MM.1S (cell line): ENCODE data around the gene ALKBH2.
A peak's percentile ranks its signal among the peaks of the same experiment; 100 is the strongest.

Experiments used
- DNase-seq: peaks from one replicate; pipeline ENCODE4 v3.0.0-alpha.2; 2015
- H2AFZ ChIP-seq: fragments of 300-600 bp; sonication (generic); 2 replicates; pipeline ENCODE4 v1.6.0; 2016; ENCODE audit warnings: antibody characterized with exemption, low read length
- H3F3A ChIP-seq: fragments of 300-600 bp; sonication (generic); 2 replicates; pipeline ENCODE4 v1.6.1; 2016; ENCODE audit warnings: mild to moderate bottlenecking, antibody characterized with exemption, low read length, moderate library complexity, mixed read lengths; ENCODE audit not compliant: insufficient read depth
- H3K27ac ChIP-seq: fragments of 300-600 bp; sonication (generic); 2 replicates; pipeline ENCODE4 v1.5.1; 2016; ENCODE audit warnings: mild to moderate bottlenecking, low read length
- H3K27me3 ChIP-seq: fragments of 300-600 bp; sonication (generic); replicated peaks from 2 replicates; pipeline ENCODE4 v1.6.0; 2016; ENCODE audit warnings: low read length; ENCODE audit not compliant: insufficient read depth
- H3K36me3 ChIP-seq: fragments of 300-600 bp; sonication (generic); replicated peaks from 2 replicates; pipeline ENCODE4 v1.6.1; 2016; ENCODE audit warnings: mild to moderate bottlenecking, low read length, mixed read lengths; ENCODE audit not compliant: insufficient read depth
- H3K4me1 ChIP-seq: fragments of 300-600 bp; sonication (generic); 2 replicates; pipeline ENCODE4 v1.6.1; 2016; ENCODE audit warnings: low read length, mixed read lengths
- H3K4me2 ChIP-seq: fragments of 300-600 bp; sonication (generic); 2 replicates; pipeline ENCODE4 v1.6.0; 2016; ENCODE audit warnings: low read depth, low read length
- H3K4me3 ChIP-seq: fragments of 300-600 bp; sonication (generic); 2 replicates; pipeline ENCODE4 v1.5.1; 2016; ENCODE audit warnings: low read length, mixed read lengths
- H3K79me2 ChIP-seq: fragments of 300-600 bp; sonication (generic); 2 replicates; pipeline ENCODE4 v1.6.1; 2016; ENCODE audit warnings: mixed run types, low read length, mixed read lengths
- H3K9ac ChIP-seq: fragments of 300-600 bp; sonication (generic); 2 replicates; pipeline ENCODE4 v1.6.1; 2016; ENCODE audit warnings: low read length, mixed read lengths
- H3K9me2 ChIP-seq: fragments of 300-600 bp; sonication (generic); replicated peaks from 2 replicates; pipeline ENCODE4 v1.6.1; 2016; ENCODE audit warnings: mild to moderate bottlenecking, low read length, mixed read lengths; ENCODE audit not compliant: insufficient read depth
- H3K9me3 ChIP-seq: fragments of 300-600 bp; sonication (generic); replicated peaks from 2 replicates; pipeline ENCODE4 v1.6.1; 2016; ENCODE audit warnings: mild to moderate bottlenecking, low read length, mixed read lengths; ENCODE audit not compliant: insufficient read depth
- H4K20me1 ChIP-seq: fragments of 300-600 bp; sonication (generic); 2 replicates; pipeline ENCODE4 v1.6.1; 2016; ENCODE audit warnings: mild to moderate bottlenecking, low read length, moderate library complexity, mixed read lengths; ENCODE audit not compliant: insufficient read depth
- EZH2 ChIP-seq: fragments of 300-600 bp; sonication (generic); optimal IDR thresholded peaks from 2 replicates; pipeline ENCODE3; 2017; ENCODE audit warnings: low read depth, mild to moderate bottlenecking, antibody characterized with exemption, low read length, mixed read lengths
- EZH2phosphoT487 ChIP-seq: fragments of 300-600 bp; sonication (generic); IDR thresholded peaks from 2 replicates; pipeline ENCODE4 v1.6.1; 2018; ENCODE audit warnings: antibody characterized with exemption, low read length
- TF ChIP-seq, protein P1 (sequence below): fragments of 300-600 bp; sonication (generic); IDR thresholded peaks from 2 replicates; pipeline ENCODE4 v1.5.1; 2016; ENCODE audit warnings: antibody characterized with exemption, low read length, mixed read lengths

ALKBH2 gene

DNA sequence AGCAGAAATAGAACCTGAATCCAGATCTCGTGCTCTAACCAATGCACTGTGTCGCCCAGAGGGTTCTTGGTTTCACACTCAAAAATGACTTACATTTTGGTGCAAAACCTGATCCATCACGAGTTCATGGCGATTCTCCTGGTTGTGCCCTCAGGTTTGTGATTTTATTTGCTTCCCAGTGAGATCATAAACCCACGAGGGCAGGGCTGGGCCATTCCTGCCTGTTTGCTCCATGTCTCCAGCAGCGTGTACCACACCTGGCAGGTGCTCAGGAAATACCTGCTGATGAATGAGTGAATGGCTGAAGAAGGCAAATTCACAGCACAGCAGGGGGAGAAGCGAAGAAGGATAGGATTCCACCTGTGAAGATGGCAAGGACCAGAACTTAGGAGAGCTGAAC lies 32.5 kb upstream of the ALKBH2 start:
- no peaks in the 10 kb centered on the region for H3K79me2 ChIP-seq
- H3K27me3 ChIP-seq, result no peaks in the 10 kb centered on the region
- H4K20me1 ChIP-seq, result no peaks in the 10 kb centered on the region
- H3K4me1 ChIP-seq, result peaks cover 15% of the 10 kb centered on the region
- peak overlapping the region; percentile 9; the same call in 1 of the 2 replicates for H3K4me2 ChIP-seq
- H3K9ac ChIP-seq, result no peak overlapping the region
- no peaks in the 10 kb centered on the region for H3K9me2 ChIP-seq
- H3K27ac ChIP-seq, result peak overlapping the region; percentile 20; the same call in 1 of the 2 replicates
- H3K4me3 ChIP-seq, result no peak overlapping the region
- no peaks in the 10 kb centered on the region for H3F3A ChIP-seq
- no peak for DNase-seq
- H2AFZ ChIP-seq, result no peak overlapping the region
- H3K36me3 ChIP-seq, result no peaks in the 10 kb centered on the region
- no peak for TF ChIP-seq EZH2phosphoT487
- TF ChIP-seq EZH2, result no peak
- TF ChIP-seq, protein P1, sequence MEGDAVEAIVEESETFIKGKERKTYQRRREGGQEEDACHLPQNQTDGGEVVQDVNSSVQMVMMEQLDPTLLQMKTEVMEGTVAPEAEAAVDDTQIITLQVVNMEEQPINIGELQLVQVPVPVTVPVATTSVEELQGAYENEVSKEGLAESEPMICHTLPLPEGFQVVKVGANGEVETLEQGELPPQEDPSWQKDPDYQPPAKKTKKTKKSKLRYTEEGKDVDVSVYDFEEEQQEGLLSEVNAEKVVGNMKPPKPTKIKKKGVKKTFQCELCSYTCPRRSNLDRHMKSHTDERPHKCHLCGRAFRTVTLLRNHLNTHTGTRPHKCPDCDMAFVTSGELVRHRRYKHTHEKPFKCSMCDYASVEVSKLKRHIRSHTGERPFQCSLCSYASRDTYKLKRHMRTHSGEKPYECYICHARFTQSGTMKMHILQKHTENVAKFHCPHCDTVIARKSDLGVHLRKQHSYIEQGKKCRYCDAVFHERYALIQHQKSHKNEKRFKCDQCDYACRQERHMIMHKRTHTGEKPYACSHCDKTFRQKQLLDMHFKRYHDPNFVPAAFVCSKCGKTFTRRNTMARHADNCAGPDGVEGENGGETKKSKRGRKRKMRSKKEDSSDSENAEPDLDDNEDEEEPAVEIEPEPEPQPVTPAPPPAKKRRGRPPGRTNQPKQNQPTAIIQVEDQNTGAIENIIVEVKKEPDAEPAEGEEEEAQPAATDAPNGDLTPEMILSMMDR, result no peak
- no peaks in the 10 kb centered on the region for H3K9me3 ChIP-seq

DNA sequence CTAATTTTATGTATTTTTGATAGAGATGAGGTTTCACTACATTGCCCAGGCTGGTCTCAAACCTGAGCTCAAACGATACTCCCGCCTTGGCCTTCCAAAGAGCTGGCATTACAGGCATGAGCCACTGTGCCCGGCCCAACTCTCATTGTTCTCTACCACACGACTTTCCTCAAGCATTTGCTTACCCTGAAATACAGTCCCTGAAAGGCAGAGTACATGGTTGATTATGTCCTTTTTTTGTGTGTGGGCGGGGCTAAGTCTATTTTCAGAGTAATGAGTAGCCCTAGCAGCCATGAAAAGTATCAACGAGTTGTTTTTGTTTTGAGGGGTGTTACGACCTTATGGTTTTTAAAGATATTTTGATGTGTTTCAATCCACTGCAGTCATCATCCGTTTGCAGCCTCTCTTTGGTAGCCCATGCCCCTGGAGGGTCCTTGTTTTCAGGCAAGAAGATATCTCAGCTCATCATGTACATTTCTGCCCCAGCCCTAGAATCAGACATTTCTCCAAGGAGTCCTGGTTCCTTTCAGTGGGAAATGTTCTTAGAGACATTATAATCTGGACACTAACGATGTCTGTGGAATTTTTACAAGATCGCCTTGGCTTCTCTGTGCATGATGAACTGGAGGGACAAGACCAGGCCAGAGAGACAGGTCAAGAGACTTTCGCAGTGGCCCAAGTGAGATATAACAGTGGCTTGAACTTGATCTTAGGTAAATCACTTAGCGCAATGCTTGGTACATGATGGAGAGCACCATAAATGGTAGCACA lies 31.8 kb upstream of the ALKBH2 start:
- Histone ChIP-seq H3K79me2 (no peaks in the 10 kb centered on the region), H3K36me3 (no peaks in the 10 kb centered on the region), H3K9me2 (no peaks in the 10 kb centered on the region), H3K4me3 (no peak overlapping the region), H3K4me1 (peaks cover 15% of the 10 kb centered on the region), H3K27ac (no peak overlapping the region), H2AFZ (no peak overlapping the region), H3K4me2 (peak overlapping the region; percentile 9; the same call in 1 of the 2 replicates), H3K9ac (no peak overlapping the region), H3K9me3 (no peaks in the 10 kb centered on the region), H3F3A (no peaks in the 10 kb centered on the region), H4K20me1 (no peaks in the 10 kb centered on the region), H3K27me3 (no peaks in the 10 kb centered on the region)
- TF ChIP-seq, protein P1, result no peak
- no peak for TF ChIP-seq EZH2phosphoT487
- no peak for TF ChIP-seq EZH2
- DNase-seq, result no peak

DNA sequence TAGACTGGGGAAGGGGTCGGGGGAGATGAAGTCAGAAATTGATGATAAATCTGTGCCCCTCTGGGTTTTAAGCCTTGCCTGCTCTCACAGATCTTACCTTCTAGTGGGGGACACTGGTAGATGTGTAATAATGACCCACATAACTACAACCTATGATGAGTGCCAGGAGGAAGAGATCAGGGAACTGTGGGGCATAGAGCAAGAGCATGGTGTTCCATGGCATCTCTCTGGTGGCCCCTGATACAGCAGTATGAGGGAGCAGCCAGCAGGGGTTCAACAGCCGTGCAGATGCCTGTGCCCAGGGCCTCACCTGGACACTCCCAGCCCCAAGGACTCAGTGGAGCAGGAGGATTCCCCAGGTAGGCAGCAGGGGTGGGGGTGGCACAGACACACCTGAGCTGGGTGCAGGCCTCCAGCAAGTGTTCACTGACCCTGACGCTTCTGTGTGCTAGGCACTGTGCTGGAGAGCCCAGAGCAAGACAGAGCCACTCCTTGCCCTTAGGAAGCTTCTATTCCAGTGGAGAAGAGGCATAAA lies 28.1 kb upstream of the ALKBH2 start:
- no peak overlapping the region for H3K9ac ChIP-seq
- no peaks in the 10 kb centered on the region for H3K79me2 ChIP-seq
- H3K27ac ChIP-seq, result no peak overlapping the region
- H2AFZ ChIP-seq, result no peak overlapping the region
- H3K9me2 ChIP-seq, result no peaks in the 10 kb centered on the region
- no peaks in the 10 kb centered on the region for H3F3A ChIP-seq
- H3K4me3 ChIP-seq, result no peak overlapping the region
- H3K36me3 ChIP-seq, result no peaks in the 10 kb centered on the region
- no peaks in the 10 kb centered on the region for H3K9me3 ChIP-seq
- no peak overlapping the region for H3K4me2 ChIP-seq
- no peaks in the 10 kb centered on the region for H3K27me3 ChIP-seq
- H4K20me1 ChIP-seq, result no peaks in the 10 kb centered on the region
- DNase-seq, result no peak
- TF ChIP-seq, protein P1, result no peak
- peaks cover 18% of the 10 kb centered on the region for H3K4me1 ChIP-seq
